Measurements from ENCODE around the gene IP6K3.

The IP6K3 gene

GRCh38 chr6:33710296-33711121 lies 36.2 kb downstream of the IP6K3 start:
- TF ChIP-seq POLR2AphosphoS5 (IDR thresholded peaks at IDR 0.05; ENCODE audit: low read depth, low read length): no peak
- no peak for TF ChIP-seq SIN3A (IDR thresholded peaks at IDR 0.05; ENCODE audit: borderline replicate concordance, insufficient read depth, low read length)
- TF ChIP-seq FOXP2 (optimal IDR thresholded peaks at IDR 0.05; ENCODE audit: borderline replicate concordance, extremely low read depth, extremely low read length, insufficient read depth): no peak

GRCh38 chr6:33709605-33710295 lies 37.0 kb downstream of the IP6K3 start:
- no peak for TF ChIP-seq FOXP2 (optimal IDR thresholded peaks at IDR 0.05; ENCODE audit: borderline replicate concordance, extremely low read depth, extremely low read length, insufficient read depth)
- TF ChIP-seq TAF1 (IDR thresholded peaks at IDR 0.05; ENCODE audit: borderline replicate concordance, insufficient read depth, low read length): no peak
- TF ChIP-seq REST (IDR thresholded peaks at IDR 0.05; ENCODE audit: insufficient read depth in 1 of 2, low read depth in 2 of 2, low read length in 2 of 2): no peak
- no peak for TF ChIP-seq POLR2AphosphoS5 (IDR thresholded peaks at IDR 0.05; ENCODE audit: low read depth, low read length)
- TF ChIP-seq SIN3A (IDR thresholded peaks at IDR 0.05; ENCODE audit: borderline replicate concordance, insufficient read depth, low read length): no peak

- no peak for TF ChIP-seq REST (IDR thresholded peaks at IDR 0.05; ENCODE audit: insufficient read depth in 1 of 2, low read depth in 2 of 2, low read length in 2 of 2)
- TF ChIP-seq SIN3A (IDR thresholded peaks at IDR 0.05; ENCODE audit: borderline replicate concordance, insufficient read depth, low read length): no peak
- no peak for TF ChIP-seq POLR2AphosphoS5 (IDR thresholded peaks at IDR 0.05; ENCODE audit: low read depth, low read length)
- TF ChIP-seq FOXP2 (optimal IDR thresholded peaks at IDR 0.05; ENCODE audit: borderline replicate concordance, extremely low read depth, extremely low read length, insufficient read depth): no peak
- no peak for TF ChIP-seq TAF1 (IDR thresholded peaks at IDR 0.05; ENCODE audit: borderline replicate concordance, insufficient read depth, low read length)
Observed at GRCh38 chr6:33708516-33709204, 38.0 kb downstream of the IP6K3 start.

- no peak for TF ChIP-seq TAF1 (IDR thresholded peaks at IDR 0.05; ENCODE audit: borderline replicate concordance, insufficient read depth, low read length)
Observed at GRCh38 chr6:33707771-33708170, 38.9 kb downstream of the IP6K3 start.

- no peak for TF ChIP-seq TAF1 (IDR thresholded peaks at IDR 0.05; ENCODE audit: borderline replicate concordance, insufficient read depth, low read length)
- no peak for TF ChIP-seq REST (IDR thresholded peaks at IDR 0.05; ENCODE audit: insufficient read depth in 1 of 2, low read depth in 2 of 2, low read length in 2 of 2)
- no peak for TF ChIP-seq FOXP2 (optimal IDR thresholded peaks at IDR 0.05; ENCODE audit: borderline replicate concordance, extremely low read depth, extremely low read length, insufficient read depth)
- TF ChIP-seq POLR2AphosphoS5 (IDR thresholded peaks at IDR 0.05; ENCODE audit: low read depth, low read length): no peak
- no peak for TF ChIP-seq SIN3A (IDR thresholded peaks at IDR 0.05; ENCODE audit: borderline replicate concordance, insufficient read depth, low read length)
Observed at GRCh38 chr6:33705955-33706725, 40.6 kb downstream of the IP6K3 start.

Data from PFSK-1 (cell line).